Limb (tissue), 2 donors: ENCODE measurements around the gene GCM1.

Experiments
- DNase-seq, 2 donors: peaks; one replicate each; pipeline ENCODE4 v3.0.0-alpha.2; 2016; ENCODE audit errors: extremely low spot score in 2 of 2

The GCM1 gene

DNA sequence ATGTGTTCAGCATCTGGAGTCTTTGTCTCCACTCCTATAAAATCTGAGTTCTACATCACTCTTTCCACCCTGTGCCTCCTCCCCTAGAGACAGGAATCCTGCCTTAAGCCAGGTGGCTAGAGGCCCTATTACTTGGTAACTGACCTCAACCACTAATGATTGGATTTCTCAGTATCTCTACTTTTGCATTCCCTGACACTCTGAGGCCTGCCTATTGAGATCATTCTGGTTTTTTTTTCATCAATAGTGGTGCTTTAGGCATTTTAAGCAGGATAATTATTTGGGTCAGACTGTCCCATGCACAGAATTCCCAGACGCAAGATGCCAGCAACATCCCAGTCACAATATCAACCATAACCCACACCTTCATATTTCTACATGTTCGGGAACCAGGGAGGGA is 3.9 kb upstream of the GCM1 start:
- no peak for DNase-seq

DNA sequence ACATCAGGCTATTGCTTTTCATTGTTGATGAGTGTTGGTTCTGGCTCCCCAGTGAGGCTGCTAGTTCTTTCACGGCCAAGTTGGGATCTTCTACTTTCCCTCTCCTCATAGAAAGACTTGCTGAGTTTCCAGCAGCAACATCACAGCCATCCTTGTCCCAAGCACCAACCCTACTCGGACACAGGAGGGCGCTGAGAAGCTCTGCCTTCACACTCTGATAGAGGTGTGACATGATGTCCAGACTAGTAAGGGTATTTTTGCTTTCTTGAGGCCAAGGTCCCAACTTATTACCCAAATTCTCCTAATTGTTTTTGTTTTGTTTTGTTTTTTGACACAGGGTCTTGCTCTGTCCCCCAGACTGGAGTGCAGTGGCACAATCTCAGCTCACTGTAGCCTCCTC is 3.0 kb upstream of the GCM1 start:
- DNase-seq: no peak

DNA sequence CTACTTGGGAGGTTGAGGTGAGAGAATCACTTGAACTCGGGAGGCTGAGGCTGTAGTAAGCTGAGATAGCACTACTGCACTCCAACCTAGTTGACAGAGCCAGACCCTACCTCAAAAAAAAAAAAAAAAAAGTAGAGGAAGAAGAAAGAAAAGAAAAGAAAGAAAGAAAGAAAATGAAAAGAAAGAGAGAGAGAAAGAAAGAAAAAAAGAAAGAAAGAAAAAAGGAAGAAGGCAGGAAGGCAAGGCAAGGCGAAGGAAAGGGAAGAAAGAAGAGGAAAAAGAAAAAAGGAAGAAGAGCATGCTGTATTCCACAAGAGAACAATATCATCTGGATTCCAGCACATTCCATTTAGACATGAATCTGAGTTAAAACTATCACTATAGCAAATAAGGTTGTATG is 3.8 kb downstream of the GCM1 start:
- no peak for DNase-seq

DNA sequence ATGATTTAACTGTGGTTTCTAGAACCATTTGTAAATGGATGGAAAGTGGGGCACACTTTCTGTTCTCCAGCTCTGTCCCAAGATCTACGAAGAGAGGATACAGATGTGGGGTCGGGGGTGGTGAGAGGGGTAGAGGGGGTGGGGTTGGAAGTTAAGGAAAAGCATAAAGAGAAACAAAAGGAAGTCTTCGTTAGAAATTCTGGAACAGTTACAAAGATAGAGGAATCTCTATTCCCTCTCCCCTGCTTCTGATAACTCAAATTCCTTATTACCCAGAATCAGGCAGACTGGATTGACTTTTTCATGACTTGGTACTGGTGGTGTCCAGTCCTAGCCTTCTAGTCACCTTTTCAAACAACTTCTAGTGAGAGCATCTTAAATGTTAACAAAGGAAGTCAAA is 4.9 kb downstream of the GCM1 start:
- DNase-seq: no peak

DNA sequence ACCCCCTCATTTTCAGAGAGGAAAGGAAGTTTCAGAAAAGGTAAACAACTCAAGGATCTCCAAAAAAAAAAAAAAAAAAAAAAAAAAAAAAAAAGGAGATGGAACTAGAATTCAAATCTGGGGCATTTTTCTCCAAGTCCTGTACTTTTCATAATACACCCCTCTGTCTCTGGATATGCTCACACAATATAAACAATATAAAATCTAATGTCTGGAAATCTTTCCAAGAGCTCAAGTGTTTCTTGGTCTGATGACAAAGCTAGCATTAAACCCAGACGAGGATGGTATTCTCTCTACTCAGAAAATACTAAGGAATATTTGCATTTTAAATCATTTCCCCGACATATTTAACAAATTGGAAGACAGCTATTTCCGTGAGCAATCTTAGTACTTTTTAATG is 5.8 kb downstream of the GCM1 start:
- DNase-seq: no peak

DNA sequence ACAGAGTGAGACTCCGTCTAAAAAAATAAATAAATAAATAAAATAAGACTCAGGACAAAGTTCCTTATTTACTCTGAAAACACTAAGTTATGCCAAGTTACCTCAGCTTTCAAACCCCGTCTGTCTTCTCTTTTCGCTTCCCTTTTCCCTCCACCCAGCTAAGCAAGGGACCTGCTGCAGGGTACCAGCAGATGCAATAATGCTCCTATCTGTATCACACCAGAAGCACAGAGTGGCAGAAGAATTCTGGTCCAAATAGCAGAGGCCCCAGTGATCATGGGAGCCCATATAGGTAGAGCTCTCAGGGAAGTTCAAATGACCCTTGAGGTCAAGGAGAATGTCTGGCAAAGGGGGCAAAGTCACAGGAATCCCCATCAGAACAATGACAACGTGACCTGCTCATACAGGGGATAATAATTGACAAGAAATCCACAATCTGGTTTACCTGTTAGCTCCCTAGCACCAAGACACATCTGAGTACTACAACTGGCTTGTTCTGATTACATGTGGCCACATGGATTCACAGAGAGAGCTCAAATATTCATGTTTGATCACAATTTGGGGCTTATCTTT is 8.7 kb downstream of the GCM1 start:
- no peak for DNase-seq

DNA sequence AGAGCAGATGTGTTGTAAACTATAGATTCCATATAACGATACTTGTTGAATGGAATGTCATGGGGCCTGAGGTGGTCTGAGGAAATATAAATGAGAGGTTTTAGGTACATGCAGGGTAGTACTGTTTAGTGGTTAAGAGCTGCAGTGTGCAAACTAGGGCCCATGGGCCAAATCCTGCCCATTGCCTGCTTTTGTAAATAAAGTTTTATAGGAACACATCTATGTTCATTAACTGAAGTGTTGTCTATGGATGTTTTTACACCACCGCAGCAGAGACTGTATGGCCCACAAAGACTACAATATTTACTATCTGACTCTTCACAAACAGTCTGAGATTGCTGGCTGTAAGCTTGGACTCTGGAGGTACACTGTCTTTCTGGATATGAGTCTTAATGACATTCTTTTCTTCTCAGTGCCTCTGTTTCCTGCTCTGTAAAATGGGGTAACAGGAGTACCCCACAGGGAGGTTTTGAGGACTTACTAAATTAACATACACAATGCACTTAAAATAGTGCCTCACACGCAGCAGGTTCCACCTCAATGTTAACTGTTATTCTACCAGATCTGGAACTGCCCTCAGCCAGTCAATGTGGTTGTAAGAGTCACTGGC is 12.5 kb downstream of the GCM1 start:
- no peak for DNase-seq

DNA sequence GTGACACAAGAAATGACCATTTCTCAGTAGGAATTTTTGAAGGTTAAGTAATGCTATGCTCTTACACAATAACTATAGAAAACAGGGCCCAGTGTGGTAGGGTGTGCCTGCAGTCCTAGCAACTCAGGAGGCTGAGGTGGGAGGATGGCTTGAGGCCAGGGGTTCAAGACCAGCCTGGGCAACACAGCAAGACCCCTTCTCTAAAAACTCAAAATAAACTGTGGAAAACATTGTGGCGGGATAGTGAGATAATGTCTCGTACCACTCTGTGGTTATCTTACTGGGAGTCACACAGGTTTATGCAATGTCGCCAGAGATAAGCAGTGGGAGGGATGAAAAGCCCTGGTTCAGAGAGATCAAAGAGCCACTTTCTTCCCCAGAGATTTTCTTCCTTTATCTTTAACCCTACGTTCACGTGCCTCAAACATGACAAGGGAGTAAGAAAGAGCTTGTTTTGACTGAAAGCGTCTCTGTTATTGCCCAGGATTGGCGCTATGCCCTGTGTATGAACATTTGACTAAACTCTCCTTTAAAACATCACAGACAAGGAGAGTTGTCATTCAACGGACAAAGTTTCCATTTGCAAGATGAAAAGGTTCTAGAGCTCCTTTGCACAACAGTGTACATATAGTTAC is 13.9 kb downstream of the GCM1 start:
- DNase-seq: no peak

DNA sequence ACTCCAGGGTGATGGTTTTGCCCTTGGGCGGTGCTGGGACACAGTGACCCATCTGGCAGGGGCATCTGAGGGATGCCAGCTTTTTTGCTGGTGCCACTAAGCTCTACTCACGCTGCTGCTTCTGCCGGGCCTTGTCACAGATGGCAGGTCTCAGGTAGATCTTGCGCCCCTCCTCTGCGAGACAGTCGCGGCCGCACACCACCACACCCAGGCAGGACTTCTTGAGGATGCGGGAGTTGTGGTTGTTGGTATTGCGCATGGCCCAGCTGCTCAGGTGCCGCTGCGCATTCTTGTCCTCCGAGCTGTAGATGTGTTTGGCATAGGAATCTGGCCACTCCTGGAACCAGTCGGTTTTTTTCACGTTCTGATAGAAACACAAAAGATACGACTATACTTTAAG is 14.7 kb downstream of the GCM1 start:
- DNase-seq: no peak

DNA sequence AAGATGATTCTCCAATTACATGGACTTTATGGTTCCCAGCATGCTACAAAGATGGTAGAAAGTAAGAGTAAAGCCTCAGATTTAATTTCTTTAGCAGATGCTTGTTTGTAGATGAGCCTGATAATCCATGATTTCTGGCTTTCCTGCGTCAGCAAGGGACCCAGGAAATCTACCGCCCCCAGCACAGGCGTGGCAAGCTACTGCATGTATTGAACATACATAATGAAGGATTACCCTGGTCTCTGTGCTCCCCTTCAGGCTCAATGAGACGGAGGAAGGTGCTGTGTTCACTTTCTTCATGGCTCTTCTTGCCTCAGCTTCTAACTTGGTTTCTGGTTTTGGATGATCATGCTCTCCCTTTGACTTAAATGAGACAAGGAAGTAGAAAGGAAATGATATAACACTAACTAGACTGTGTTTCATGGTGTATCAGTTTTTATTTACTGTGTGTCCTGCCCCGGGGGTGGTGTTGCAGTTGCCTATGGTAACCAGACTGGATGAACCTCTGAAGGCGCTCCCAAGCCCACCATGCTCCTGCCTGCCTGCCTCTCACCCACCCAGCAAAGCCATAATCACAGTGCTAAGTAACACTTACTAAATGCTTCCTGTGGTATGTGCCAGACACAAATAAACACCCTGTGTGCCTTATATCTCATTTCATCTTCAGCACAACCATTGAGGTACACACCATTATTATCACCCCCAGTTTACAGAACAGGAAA is 17.9 kb downstream of the GCM1 start:
- no peak for DNase-seq

DNA sequence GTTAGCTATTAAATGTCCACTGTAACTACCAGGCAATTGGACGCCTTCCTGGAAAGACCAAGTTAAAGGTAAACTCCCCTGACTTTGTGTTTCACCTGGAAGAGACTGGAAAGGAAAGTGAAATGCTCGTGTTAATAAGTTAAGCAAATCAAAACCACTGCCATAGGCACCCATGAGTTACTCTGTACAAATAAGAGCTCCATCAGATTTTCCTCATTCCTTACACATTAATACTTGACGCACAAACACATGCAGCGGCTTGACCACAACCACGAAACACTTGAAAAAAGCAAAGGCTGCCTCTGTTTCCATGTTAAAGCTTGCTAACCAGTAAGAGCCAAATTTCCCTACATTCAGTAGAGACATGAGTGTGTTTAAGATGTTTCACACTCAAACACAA is 19.8 kb downstream of the GCM1 start:
- DNase-seq: no peak

DNA sequence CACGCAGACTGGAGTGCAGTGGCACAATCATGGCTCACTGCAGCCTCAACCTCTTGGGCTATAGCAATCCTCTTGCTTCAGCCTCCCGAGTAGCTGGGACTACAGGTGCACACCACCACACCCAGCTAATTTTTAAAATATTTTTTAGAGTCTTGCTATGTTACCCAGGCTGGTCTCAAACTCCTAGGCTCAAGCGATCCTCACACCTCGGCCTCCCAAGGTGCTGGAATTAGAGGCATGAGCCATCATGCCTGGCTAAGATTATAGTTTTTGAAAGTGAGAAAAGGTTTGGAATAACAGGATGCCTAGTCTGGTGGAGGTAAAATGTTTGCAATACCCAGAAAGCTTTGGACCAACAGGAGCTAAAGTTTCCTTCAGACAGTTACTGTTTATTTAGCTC is 23.4 kb downstream of the GCM1 start:
- no peak for DNase-seq

DNA sequence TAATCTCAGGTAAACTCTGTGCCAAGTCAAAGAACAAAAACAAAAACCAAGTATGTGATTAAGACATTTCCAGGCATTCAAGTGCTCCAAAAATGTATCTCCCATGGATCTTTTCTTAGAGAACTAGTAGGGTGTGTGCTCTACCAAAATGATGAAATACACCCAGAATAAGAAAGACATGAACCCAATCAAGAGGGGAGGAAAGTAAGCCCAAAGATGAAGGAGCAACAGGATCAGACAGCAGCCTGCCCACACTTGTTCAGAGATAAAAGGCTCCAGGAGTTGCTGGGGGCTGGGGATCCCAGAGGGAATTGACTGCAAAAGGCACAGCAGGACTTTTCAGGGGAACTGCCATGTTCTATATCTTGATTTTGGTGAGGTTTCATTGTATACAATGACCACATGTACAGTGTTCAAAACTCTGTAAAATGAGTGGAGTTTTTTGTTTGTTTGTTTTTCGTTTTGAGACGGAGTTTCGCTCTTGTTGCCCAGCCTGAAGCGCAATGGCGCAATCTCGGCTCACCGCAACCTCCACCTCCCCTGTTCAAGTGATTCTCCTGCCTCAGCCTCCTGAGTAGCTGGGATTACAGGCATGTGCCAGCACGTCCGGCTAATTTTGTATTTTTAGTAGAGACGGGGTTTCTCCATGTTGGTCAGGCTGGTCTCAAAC is 24.4 kb downstream of the GCM1 start:
- no peak for DNase-seq

DNA sequence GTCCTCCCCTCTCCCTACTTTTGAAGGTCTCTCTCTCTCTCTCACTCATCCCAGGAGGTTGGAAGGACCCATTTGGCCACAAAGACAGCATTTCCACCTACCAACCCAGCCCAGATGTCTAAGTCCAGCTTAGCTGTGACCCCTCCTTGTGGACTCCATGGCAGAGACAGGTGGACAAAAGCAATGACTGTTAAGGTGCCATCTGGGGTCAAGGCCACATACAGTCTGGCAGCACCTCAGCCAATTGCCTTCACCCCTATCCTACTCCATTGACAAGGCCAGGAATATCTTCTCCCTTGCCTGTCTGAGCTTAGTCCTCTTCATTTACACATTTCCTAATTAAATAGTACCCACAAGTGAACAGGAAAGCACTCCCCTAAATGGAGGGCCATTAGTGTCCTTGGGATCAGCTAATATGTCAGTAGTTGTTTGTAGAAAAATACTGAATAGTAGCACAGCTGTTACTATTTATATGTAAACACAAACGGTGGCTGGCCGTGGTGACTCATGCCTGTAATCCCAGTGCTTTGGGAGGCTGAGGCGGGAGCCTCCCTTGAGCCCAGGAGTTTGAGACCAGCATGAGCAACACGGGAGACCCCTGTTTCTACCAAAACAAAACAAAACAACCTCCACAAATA is 28.8 kb downstream of the GCM1 start:
- DNase-seq: no peak

DNA sequence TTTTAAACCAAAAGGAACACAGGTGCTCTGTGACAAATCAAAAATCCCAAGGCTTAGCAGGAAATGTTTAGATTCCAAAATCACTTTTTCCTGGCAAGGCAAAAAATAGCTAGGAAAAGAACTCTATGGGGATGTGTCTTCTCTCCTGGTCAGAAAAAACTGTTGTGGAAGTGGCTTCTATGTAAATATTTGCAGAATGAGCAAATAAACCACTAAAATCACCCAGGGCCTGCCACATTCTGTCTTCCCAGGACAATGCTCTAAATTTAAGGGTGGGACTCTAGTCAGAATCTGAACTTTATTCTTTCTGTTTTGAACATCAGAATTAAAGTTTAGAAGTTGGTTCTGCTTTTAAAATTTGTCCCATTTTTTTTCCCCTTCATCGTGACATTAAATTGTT is 29.3 kb downstream of the GCM1 start:
- no peak for DNase-seq

DNA sequence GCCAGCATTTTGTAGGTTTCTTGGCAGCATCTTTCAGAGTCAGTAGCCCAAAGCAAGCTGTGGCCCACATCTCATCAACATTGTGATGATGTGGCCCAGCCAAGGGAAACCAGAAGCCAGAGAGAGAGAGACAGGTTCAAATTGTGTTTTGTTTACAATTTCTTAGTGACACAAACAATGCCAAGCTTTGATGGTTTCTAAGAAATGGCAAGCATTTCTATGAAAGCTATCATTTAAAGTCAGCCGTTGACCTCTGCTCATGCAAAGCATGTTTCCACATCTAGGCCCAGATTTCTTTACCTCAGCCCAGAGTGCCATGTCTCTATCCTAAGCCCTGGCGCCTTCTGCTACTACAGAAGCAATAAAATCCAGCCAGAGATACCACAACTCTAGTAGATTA is 32.9 kb downstream of the GCM1 start:
- DNase-seq: no peak

DNA sequence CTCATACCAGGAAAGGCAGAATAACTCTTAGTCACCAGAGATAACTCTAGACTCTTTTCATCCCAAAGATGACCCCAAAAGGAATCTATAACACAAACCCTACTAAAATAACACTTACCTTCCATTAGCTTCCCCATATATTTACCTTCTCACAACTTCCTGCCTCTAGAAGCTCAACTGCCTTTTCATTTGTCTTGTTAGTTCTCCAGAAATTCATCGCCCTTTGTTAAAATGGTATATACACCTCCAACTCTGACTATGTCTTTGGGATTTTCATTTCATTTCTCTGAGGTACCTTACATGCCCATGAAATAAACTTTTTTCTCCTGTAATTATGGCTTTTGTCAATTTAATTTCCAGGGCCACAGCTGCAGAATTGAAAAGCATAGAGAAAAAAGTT is 33.5 kb downstream of the GCM1 start:
- DNase-seq: no peak

DNA sequence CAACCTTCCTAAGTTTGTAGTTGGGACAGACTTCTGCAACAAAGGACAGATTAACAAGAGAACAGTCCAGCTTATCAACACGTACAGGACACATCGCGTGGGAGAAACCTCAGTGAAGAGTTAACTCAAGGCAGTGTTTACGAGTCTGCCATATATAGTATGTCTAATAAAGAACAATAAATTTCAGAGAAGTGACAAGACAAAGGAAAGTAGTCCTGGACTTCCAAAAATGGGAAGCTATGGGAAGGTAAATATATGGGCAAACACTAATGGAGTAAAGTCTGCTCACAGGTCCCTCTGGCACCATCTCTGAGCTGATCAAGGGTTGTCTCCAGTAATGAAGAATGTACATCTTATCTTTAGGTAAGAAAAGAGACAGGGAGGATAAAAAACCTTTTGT is 34.9 kb downstream of the GCM1 start:
- DNase-seq: no peak

DNA sequence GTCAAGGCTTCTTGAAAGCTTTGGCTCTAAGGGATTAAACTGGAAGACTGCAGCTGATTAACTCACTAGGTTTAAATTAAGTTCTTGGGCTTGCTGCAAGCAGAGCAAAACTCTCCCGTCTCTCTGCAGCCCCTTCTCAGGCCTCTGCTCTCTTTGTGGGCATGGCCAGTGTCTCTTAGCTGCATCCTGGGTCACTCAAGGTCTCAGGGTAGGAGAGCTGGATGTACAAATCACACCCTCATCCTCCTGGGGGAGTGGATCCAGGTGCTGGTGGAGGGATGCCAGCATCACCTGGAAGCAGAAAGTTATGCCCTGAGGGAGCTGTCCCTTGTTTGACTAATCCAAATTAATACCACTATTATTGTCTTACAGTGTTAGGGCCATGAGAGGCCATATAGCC is 35.8 kb downstream of the GCM1 start:
- no peak for DNase-seq

DNA sequence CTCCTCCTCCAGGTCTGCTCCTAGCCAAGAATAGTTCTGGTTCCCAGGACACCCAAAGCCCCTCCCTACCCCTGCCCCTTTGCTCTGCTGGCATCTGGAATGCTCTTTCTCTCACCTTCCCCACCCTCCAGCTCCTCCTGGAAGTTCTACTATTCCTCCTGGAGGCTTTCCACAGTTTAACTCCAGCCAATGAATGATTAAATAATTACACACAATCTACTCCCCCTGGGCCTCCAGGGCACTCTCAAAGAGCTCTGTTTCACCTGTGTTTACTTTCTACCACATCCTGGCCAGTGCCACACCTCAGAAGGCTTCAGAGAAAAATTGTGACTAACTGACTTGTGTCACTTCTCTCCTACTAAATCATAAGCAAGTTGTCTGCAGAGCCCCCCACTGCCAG is 36.2 kb downstream of the GCM1 start:
- DNase-seq: no peak

DNA sequence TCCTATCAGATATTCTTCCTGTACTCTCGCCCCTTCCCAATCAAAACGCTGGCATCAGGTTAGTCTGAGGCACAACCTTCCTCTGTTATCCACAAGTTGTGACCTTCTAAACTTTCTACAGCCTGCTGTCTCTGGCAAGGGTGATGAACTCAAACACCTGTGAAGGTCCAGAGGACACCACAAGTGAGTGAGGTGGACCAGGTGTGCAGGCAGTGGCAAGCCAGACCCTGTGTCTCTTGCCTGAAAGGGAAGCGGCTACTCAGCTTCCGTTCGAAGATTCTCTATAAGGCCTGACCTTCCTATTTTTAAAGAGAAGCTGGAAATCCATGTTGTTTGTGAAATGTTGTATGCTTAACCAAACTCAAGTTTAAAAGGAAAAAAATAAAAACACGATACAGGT is 36.8 kb downstream of the GCM1 start:
- no peak for DNase-seq

DNA sequence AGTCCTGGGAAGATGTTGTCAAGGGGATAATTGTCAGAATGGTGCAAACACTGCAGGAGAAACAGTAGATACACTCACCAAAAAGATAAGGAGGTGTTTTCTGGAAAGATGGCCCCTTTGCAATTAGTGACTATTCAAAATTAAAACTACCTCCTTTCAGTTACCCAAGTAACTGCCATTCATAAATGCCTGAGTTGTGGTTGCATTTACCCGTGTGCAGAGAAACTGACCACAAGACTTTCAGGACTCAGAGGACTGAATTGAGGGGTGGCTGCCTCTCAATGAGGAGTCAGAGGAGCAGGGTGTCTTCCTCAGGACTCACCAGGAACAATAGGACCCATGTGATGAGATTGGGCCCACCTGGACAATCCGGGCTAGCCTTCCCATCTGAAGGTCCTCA is 39.0 kb downstream of the GCM1 start:
- no peak for DNase-seq
